GM21423 (cell line): Measurements from ENCODE around the gene NAT14.
"Not testable (repeated sequence)": the region's sequence is repeated elsewhere in the genome, so short reads cannot be mapped to it uniquely, and the experiment has no call there.

Experiments used
- ATAC-seq: cut with Tn5 transposase; IDR thresholded peaks from one replicate; pipeline ENCODE4 v1.9.1; 2021; ENCODE audit warnings: mild to moderate bottlenecking, moderate library complexity; ENCODE audit not compliant: unreplicated experiment

NAT14 gene

DNA sequence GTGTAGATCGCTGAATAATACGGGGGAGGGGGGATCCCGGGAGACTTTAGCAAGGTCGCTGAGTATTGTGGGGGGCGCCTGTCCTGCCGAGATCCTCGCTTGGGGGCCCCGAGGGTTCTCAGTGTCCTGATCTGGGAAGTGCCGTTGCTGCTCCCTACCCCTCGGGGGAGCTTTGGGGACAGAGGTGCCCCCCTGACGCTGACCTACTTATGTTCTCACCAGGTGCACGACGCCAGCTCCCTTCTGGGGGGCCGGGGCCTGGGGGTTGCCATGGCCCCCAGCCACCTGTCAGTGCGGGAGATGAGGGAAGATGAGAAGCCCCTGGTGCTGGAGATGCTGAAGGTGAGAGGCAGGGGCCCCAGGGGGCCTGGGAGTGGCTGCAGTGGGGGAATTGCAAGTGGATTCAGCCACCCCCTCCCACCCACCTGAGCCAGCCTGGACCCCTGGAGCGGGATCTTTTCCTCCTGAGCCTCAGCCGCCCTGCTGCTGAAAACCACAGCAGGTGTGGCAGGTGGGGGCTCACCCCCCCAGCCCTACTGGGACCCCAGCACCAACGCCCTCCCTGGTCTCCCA is 537 bp downstream of the NAT14 start:
- no peak for ATAC-seq

DNA sequence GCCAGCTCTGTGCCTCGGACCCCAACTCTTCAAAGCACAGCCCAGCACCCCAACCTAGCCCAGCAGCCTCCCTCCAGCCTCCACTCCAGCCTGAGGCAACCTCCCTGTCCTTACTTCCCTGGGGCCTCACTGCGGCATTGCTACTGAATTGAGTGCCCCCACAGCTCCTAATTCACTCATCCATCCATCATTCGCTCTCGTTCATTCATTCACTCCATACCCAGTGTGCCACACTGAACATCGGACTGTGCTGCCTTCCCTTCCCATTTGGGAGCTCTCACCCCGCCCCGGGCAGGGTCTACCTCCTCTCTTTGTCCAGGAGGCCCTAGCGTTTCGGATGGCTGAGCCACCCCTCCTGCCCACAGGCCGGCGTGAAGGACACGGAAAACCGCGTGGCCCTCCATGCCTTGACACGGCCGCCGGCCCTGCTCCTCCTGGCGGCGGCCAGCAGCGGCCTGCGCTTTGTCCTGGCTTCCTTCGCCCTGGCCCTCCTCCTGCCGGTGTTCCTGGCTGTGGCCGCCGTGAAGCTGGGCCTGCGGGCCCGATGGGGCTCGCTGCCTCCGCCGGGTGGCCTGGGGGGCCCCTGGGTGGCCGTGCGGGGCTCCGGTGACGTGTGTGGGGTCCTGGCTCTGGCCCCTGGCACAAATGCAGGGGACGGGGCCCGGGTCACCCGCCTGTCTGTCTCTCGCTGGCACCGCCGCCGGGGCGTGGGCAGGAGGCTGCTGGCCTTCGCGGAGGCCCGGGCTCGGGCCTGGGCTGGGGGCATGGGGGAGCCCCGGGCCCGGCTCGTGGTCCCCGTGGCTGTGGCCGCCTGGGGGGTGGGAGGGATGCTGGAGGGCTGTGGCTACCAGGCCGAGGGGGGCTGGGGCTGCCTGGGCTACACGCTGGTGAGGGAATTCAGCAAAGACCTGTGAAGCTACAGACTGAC is 1.3 kb downstream of the NAT14 start:
- ATAC-seq: no peak

DNA sequence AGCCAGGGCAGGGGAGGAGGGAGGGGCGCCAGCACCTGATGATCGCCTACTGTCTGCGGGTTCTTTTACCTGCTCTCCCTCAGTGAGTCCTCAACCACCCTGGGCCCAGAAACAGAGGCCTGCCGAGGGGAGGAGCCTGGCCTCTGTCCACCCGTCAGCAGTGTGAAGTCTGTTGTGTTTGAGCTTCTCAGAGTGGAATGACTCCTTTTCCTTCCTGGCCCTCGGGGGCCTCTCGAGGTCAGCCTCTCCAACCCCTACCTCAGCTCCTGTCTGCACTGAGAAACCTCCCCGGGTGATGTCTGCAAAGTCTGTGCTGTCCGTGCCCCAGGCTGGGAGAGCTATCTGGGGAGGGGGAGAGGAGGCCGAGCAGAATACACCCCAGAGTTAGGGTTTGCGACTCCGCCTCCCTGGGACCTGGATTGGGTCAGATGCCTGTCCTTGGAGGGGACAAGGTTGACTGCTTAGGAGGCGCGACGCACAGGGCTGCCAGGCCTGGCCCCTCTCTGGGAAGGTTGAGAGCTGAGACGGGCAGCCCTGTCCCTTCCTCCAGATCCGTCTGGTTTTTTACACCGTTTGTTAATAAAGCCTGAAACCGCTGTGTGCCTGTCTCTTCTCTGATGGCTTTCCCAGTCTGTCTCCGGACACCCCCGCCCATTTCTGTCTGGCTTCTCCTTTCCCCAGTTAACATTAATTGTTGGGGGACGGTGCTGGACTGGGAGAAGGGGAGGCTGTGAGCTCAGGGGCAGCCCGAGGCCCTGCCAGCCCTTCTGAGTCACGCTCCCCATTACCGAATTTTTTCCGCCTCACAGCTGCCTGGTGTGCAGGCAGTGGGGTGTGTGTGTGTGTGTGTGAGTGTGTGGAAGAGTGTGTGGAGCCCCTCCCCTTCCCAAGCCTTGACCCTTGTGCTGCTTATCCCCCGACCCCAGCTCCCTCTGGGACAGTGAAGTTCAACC is 2.3 kb downstream of the NAT14 start:
- ATAC-seq: no peak

DNA sequence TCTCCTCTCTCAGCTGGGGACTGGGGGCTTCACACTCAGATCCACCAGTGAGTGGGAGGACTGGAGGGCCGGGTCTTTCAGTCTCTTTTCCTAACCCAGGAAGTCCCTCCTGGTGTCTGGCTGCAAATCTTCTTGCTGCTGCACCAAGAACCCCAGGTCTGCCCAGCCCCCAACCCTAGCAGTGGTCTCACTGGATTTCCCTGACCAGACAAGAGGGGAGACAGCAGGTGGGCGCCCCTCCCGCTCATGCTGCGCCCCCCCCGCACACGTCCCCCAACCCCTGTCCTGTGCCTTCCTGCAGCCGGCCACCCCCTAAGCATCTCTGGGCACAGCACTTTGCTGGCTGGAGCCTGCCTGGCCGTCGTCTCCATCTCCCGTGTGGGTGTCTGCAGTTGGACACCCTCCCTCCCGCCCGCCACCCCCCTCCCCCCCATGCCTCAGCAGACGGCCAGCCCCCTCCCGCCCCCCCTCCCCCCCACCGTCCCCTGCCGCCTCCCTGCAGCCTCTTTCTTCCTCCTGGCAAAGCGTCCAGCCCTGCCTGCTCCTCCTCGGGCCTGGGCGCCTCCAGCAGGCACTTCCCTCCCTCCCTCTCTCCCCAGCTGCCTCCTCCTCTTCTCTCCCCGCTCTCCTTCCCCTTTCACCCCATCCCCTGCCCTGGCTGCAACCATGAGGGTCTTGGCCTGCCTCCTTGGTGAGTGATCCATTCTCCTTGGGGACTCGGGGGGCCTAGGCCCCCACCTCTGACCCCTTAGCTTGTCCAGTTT is 3.1 kb downstream of the NAT14 start, which contains the start of gene SSC5D:
Gene SSC5D, plus strand, starts transcription at position 513 of the 764 bp plus-strand sequence. Its CDS starts 154 bp downstream, at position 667.
- ATAC-seq: no peak

DNA sequence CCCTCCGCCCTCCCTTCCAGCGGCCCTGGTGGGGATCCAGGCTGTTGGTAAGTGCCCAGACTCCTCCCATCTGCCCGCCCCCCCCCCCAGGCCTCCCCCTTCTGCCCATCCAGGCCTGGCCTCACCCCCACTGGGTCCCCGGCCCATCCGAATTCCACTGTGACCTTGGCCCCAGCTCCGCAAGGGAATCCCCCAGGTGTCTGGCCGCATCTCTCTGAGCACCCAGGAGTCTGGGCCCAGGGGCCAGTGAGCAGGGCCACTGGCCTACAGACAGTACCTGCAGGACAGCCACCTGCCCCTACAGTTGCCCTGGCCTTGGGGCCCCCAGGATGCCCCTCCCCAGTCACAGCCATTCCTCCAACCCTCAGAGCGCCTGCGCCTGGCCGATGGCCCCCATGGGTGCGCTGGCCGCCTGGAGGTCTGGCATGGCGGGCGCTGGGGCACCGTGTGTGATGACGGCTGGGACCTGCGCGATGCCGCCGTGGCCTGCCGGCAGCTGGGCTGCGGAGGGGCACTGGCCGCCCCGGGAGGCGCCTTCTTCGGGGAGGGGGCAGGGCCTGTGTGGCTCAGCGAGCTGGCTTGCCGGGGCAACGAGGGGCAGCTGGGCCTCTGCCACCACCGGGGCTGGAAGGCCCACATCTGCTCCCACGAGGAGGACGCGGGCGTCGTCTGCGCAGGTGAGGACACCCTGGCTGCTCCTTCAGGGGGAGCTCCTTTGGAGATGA is 4.2 kb downstream of the NAT14 start:
- no peak for ATAC-seq

DNA sequence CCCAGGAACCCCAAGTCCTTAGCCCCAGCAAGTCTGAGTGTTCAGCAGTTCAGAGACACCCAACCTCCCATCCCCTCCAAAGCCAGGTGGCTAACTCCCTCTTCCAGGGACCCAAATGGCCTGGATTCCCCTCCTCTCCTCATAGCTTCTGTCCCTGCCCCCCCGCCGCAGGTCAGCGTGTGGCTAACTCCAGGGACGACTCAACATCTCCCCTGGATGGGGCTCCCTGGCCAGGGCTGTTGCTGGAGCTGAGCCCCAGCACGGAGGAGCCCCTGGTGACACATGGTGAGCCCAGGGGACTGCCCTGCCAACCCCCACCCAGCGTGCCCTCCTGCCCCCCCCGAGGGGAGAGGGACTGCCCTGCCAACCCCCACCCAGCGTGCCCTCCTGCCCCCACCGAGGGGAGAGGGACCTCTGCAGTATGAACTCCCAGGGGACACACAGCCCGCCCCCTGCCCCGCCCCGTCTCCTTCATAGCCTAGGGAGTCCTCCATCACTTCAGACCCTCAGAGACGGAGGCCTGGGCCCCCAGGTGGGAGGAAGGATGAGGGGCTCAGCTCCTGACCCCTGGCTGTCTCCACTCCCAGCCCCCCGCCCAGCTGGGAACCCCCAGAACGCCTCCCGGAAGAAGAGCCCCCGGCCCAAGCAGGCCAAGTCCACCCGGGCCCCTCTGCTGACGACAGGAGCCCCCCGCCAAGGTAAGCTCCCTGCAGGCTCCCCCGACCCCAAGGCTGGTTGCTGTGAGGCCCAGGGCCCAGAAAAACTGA is 4.9 kb downstream of the NAT14 start:
- ATAC-seq: no peak

DNA sequence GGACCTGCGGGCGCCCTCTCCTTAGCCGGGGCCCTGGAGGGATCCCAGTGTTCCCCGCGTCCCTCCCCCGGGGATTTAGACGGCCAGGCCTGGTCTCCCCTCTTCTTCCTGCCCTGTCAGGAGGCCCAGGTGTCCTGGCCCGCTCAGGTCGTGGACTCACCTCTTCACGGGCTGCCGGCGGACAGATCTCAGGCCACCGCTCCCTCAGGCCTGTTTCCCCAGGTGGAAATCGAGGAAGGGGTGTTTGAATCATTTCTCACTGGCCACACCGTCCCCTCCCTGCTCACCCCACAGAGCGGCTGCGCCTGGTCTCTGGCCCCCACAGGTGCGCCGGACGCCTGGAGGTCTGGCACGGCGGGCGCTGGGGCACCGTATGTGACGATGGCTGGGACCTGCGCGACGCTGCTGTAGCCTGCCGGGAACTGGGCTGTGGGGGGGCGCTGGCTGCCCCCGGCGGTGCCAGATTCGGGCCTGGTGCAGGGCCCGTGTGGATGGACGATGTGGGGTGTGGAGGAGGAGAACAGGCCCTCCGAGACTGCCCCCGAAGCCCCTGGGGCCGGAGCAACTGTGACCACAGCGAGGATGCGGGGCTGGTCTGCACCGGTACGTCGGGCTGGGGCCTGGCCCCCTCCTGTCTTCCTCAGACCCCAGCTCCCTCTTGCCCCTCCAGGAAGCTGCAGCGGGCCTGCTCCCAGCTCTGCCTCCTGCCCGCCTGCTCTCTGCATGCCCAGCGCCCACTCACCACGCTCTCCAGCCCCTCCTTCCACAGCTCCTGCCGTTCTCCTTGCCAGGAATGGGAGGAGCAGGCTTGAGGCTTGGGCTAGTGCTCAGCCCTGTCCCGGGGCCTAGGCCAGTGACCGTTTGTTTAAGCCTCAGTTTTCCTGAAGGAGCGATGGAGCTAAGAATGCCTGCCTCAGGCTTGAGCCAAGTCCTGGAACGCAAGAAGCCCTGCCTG is 5.8 kb downstream of the NAT14 start:
- no peak for ATAC-seq

DNA sequence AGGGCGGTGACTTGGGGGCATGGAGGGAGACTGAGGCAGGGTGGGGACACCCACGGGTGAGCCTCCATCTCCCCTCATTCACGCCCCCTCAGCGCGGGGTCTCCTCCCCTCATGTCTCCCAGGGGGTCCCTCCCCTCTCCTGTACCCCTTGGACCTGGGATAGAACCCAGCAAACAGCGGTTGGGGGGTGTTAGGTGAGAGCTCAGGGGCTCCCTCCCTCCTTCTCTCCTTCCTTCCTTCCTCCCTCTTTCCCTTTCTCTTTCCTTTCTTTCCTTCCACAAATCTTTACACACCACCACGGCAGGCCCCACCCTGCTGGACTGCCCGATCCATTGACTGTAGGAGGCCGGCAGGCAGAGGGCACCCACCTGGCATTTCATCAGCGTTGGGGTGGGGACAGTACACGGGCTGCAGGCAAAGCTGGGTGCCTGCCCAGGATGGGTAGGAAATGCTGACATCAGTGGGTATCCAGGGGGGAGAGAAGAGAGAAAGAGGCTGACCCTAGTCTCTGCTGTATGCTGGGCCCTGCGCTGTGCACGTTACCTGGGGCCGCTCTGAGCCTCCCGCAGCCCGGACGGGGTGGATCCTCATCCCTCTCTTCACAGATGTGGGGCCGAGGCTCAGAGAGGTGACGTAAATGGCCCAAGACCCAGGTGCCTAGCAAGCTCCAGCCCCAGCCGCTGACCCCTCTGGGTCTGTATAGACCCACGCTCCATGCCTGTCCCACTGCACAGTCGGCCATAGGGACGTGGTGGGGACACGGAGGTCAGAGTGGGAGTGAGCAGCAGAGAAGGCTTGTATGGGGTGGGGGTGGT is 6.8 kb downstream of the NAT14 start:
- no peak for ATAC-seq

DNA sequence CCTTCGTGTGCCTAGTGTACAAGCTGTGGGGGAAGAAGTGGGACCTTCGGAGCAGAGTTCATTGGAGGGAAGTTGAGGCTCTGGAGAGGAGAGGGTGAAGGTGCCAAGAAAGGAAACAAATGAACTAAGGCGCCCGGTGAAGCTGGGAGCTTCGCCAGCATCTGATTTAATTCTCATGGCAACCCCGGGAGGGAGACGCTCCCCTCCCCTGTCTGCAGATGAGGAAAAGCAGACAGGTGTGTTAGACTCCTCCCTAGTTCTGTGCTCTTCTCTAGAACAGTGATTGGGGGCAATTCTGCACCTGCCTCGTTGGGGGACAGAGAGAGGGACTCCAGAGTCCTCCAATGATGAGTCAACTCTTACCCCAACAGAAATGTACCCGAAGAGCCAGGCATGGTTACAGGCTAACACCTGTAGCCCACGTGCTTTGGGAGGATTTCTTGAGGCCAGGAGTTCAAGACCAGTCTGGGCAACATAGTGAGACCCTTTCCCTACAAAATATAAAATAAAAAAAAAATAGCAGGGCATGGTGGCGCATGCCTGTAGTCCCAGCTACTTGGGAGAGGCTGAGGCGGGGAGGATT is 7.5 kb downstream of the NAT14 start:
- ATAC-seq: no peak

DNA sequence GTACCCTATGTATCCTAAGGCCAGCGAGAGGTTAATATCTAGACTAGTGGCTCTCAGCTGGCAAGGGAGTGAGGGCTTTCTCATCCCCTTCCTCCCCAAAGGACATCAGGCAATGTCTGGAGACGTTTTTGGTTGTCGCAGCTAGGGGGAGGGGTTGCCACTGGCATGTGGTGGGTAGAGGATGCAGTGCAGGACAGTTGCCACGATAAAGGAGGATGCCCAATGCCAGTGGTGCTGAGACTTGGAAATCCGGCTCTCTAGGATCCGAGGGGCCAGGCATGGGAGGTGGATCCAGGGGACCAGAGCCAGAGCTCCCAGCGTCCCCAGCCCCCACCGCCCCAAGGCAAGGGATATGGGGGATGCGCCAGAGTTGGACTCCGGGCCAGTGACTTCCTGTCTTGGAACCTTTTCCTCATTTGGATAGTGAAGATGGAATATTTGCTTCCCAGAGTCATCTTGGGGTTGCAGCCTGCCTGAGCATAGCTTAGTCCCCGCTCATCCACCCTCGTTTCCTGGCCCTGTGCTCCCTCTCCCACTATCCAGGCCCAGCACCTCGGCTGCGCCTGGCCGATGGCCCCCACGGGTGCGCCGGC is 8.2 kb downstream of the NAT14 start:
- ATAC-seq: no peak

DNA sequence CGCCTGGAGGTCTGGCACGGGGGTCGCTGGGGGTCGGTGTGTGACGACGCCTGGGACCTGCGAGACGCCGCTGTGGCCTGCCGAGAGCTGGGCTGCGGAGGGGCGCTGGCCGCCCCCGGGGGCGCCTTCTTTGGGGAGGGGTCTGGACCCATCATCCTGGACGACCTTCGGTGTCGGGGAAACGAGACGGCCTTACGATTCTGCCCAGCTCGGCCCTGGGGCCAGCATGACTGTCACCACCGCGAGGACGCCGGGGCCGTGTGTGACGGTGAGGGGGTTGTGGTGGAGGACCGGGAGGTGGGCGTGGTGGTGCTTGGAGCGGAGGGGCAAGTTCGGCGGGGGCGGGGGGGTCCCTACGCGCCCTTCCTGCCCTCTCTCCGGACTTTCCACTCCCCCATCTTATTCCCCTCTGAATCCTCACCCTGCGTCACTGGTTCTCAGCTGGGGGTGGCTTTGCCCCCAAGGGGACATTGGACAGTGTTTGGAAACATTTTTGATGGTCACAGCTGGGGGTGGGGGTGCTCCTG is 8.7 kb downstream of the NAT14 start:
- no peak for ATAC-seq

DNA sequence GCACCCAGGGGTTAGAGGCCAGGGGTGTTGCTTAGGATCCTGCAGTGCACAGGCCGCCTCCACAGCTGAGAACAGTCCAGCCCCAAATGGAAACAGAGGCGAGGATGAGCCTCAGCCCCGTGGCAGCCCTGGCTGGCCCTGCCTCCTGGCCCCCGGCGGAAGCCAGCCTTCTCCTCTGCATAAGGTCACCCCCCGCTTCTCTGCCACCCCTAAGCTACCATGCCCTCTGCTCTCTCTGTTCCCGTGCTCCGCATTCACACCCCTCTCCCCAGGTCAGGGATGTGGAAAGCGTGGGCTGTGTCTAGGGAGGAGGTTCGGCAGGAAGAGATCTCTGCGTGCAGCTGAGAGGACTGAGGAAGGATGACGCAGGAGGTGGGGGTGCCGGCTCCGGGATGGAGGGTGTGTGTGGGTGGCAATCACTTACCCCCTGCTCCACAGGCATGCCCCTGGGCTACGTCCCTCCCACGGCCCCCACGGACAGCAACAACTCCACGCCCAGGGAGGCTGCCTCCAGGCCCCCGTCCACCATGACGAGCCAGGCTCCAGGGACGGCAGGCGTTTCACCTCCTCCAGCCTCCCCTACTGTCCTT is 9.3 kb downstream of the NAT14 start:
- no peak for ATAC-seq

DNA sequence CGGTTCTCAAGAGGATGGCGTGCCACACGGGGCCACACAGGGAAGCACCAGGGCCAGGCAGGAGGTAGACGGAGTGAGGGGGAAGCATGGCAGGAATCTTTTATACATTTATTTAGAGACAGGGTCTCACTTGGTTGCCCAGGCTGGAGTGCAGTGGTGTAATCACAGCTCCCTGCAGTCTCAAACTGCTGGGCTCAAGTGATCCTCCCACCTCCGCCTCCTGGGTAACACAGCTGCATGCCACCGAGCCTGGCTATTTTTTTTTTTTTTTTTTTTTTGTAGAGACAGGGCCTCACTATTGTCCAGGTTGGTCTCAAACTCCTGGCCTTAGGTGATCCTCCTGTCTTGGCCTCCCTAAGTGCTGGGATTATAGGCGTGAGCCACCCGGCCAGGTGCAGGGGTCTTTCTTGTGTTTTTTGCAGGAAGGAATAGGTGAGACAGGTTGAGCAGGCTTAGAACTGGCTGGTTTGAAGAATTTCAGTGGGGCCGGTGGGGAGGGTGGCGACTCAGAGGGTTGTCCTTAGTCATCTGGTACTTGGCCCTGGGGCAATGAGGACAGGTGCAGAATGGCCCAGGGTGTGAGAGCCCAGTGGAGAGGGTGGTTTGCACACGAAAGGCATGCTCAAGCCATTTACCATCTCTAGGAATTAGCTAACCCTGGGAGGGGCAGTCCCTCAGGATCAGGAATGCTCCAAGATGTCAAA is 10.8 kb downstream of the NAT14 start:
- no peak for ATAC-seq

DNA sequence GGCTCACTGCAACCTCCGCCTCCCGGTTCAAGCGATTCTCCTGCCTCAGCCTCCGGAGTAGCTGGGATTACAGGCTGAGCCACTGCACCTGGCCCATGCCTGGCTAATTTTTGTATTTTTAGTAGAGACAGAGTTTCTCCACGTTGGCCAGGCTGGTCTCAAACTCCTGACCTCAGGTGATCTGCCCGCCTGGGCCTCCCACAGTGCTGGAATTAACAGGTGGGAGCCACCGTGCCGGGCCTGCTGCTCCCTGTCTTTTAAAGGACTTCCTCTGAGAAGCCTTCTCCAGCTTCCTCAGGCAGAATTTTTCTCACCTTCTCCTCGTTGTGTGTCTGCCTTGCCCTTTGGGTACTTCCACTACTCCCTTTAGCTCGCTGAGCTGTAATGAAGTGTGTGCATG is 11.8 kb downstream of the NAT14 start:
- not testable (repeated sequence) for ATAC-seq

DNA sequence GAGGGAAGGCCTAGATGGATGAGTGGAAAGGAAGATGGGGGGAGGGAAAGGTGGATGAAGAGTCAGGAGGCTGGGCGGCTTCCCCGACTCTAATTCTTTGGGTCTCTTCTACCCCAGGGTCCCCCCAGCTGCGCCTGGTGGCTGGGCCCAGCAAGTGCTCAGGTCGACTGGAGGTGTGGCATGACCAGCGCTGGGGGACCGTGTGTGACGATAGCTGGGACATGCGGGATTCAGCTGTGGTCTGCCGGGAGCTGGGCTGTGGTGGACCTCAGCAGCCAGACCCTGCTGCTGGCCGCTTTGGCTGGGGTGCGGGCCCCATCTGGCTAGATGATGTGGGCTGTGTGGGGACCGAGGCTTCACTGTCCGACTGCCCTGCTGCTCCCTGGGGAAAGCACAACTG is 12.8 kb downstream of the NAT14 start:
- ATAC-seq: no peak
